Measurements from ENCODE around the gene IL4.

Gene IL4

GRCh38 chr5:132704875-132705274 is 31.1 kb downstream of the IL4 start:
- no peak for DNase-seq

DNA sequence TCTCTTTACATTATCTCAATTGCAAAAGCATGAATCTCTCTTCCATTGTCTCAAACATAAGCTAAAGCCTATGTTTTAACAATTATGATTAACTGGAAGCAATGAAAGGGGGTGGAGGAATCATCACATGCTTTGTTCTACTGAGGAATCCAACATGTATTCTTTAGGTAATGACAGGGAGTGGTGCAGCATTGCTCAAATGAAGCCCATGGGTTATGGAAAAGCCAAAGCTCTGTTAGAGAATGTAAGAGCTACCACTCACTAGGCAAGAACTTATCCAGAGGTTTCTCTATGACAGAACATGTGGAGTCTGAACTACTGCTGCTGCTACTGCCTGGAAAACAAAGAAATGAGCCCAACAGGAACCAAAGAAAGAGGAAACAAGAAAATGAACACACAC is 34.9 kb downstream of the IL4 start:
- DNase-seq = no peak

DNA sequence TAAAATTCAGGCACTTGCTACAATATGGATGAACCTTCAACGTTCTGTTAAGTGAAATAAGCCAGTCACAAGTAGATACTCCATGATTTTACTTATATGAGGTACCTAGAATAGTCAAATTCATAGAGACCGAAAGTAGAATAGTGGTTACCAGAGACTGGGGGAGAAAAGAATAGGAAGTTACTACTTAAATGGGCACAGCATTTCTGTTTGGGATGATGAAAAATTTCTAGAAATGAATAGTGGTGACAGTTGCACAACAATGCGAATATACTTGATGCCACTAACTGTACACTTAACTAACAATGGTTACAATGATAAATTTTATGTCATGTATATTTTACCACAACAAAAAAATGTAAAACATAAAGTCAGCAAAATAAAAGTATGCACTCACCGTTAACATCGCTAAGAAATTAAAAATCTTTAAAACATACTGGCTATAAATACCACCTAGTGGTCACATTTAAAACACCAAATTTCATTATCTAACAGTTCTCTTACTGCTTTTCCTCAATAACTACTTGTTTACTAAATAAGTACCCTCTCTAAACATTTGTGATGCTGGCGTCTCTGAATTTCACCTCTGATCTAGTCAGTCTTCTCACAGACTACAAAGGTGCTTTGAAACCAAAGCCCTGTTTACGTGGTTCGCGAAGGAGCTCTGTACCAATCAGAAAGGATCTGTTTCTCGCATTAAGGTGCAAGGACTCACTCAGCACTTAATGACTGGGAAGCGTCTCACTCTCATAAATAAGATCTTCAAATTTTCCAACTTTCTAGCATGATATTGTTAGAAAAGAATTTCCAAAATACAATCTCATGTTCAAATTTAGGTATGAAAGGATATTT is 40.9 kb downstream of the IL4 start:
- DNase-seq = no peak

GRCh38 chr5:132718544-132719312 is 44.9 kb downstream of the IL4 start:
- no peak for DNase-seq

GRCh38 chr5:132725745-132726144 is 52.0 kb downstream of the IL4 start:
- DNase-seq = no peak

DNA sequence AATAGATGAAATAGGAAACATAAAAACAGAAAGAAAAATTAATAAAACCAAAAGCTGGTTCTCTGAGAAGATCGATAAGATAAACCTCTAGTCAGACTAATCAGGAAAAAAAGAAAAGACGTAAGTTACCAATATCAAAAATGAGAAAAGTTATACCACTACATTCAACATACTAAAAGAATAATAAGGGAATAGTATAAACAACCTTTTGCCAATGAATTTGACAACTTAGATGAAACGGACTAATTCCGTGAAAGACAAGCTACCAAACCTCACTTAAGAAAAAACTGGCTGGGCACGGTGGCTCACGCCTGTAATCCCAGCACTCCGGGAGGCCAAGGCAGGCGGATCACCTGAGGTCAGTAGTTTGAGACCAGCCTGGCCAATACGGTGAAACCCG is 56.1 kb downstream of the IL4 start:
- DNase-seq = no peak
